Measurements from ENCODE around the gene SDF2.

Gene SDF2

DNA sequence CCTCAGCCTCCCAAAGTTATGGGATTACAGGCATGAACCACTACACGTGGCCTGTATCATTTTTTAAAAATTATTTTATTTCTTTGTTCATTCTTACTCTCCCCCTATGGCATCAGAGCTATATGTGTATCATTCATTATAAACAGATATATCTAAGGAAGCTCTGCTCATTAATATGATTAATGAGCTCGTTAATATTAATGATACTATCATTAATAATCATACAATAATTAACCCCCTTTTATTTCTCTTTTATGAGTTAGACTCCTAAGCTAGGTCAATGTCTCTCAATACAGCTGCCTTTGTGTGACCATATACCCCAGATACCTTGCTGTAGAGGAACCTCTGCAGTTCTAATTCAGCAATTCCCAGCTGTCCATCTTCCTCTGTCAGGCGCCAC lies 43.2 kb downstream of the SDF2 start:
- no peak overlapping the region for H2AFZ ChIP-seq (ENCODE audit: low read length)
- no peak overlapping the region for H3K4me3 ChIP-seq (ENCODE audit: low read length, poor library complexity, severe bottlenecking)
- H3K27me3 ChIP-seq (ENCODE audit: insufficient read depth, low read length, poor library complexity, severe bottlenecking), result no peaks in the 10 kb centered on the region
- no peaks in the 10 kb centered on the region for H3K79me2 ChIP-seq (ENCODE audit: insufficient read depth, low read length)
- peaks cover 82% of the 10 kb centered on the region for H3K36me3 ChIP-seq (ENCODE audit: insufficient read depth, low read length)
- H3K4me1 ChIP-seq (ENCODE audit: insufficient read depth, low read length, poor library complexity, severe bottlenecking), result no peaks in the 10 kb centered on the region
- H3K9me3 ChIP-seq (ENCODE audit: insufficient read depth, low read depth, low read length), result no peaks in the 10 kb centered on the region
- TF ChIP-seq EZH2phosphoT487 (IDR thresholded peaks at IDR 0.05; ENCODE audit: borderline replicate concordance), result no peak
- TF ChIP-seq, protein P1, sequence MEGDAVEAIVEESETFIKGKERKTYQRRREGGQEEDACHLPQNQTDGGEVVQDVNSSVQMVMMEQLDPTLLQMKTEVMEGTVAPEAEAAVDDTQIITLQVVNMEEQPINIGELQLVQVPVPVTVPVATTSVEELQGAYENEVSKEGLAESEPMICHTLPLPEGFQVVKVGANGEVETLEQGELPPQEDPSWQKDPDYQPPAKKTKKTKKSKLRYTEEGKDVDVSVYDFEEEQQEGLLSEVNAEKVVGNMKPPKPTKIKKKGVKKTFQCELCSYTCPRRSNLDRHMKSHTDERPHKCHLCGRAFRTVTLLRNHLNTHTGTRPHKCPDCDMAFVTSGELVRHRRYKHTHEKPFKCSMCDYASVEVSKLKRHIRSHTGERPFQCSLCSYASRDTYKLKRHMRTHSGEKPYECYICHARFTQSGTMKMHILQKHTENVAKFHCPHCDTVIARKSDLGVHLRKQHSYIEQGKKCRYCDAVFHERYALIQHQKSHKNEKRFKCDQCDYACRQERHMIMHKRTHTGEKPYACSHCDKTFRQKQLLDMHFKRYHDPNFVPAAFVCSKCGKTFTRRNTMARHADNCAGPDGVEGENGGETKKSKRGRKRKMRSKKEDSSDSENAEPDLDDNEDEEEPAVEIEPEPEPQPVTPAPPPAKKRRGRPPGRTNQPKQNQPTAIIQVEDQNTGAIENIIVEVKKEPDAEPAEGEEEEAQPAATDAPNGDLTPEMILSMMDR (conservative IDR thresholded peaks at IDR 0.05; ENCODE audit: low read length), result no peak
- H3K4me2 ChIP-seq (ENCODE audit: low read depth, low read length, poor library complexity, severe bottlenecking), result no peak overlapping the region
- no peaks in the 10 kb centered on the region for H3F3A ChIP-seq (ENCODE audit: low read depth)
- no peaks in the 10 kb centered on the region for H3K9me2 ChIP-seq (replicated peaks; ENCODE audit: low read depth, low read length)
- no peak overlapping the region for H3K9ac ChIP-seq (ENCODE audit: low read depth, low read length, poor library complexity, severe bottlenecking)
- no peaks in the 10 kb centered on the region for H4K20me1 ChIP-seq (ENCODE audit: insufficient read depth, low read length, poor library complexity, severe bottlenecking)

DNA sequence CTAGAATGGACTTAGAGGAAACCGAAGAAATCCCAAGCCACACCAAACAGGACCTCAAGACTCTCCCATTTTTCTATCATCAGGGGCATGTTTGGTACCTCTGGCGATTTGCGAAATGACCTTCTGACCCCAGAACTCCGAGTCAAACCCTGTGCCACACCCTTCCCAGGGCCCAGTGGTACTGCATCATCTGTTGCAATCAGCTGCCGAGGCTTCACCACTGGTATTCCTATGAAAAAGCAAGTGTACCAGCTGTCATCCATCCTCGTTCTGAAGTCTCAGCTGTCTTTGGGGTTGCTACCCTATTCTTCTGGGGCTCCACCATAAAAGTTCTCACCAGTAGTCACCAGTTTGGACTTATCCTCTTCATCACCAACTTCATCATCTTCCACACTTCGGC lies 45.4 kb downstream of the SDF2 start:
- Histone ChIP-seq H3K4me1 (ENCODE audit: insufficient read depth, low read length, poor library complexity, severe bottlenecking) (no peaks in the 10 kb centered on the region), H3K4me2 (ENCODE audit: low read depth, low read length, poor library complexity, severe bottlenecking) (no peak overlapping the region), H3F3A (ENCODE audit: low read depth) (no peaks in the 10 kb centered on the region), H3K36me3 (ENCODE audit: insufficient read depth, low read length) (peaks cover 75% of the 10 kb centered on the region), H3K9me2 (replicated peaks; ENCODE audit: low read depth, low read length) (no peaks in the 10 kb centered on the region), H2AFZ (ENCODE audit: low read length) (no peak overlapping the region), H4K20me1 (ENCODE audit: insufficient read depth, low read length, poor library complexity, severe bottlenecking) (no peaks in the 10 kb centered on the region), H3K9me3 (ENCODE audit: insufficient read depth, low read depth, low read length) (no peaks in the 10 kb centered on the region), H3K27me3 (ENCODE audit: insufficient read depth, low read length, poor library complexity, severe bottlenecking) (no peaks in the 10 kb centered on the region), H3K4me3 (ENCODE audit: low read length, poor library complexity, severe bottlenecking) (no peak overlapping the region), H3K79me2 (ENCODE audit: insufficient read depth, low read length) (no peaks in the 10 kb centered on the region), H3K9ac (ENCODE audit: low read depth, low read length, poor library complexity, severe bottlenecking) (no peak overlapping the region)
- TF ChIP-seq, protein P1 (conservative IDR thresholded peaks at IDR 0.05; ENCODE audit: low read length), result no peak
- TF ChIP-seq EZH2phosphoT487 (IDR thresholded peaks at IDR 0.05; ENCODE audit: borderline replicate concordance), result no peak

DNA sequence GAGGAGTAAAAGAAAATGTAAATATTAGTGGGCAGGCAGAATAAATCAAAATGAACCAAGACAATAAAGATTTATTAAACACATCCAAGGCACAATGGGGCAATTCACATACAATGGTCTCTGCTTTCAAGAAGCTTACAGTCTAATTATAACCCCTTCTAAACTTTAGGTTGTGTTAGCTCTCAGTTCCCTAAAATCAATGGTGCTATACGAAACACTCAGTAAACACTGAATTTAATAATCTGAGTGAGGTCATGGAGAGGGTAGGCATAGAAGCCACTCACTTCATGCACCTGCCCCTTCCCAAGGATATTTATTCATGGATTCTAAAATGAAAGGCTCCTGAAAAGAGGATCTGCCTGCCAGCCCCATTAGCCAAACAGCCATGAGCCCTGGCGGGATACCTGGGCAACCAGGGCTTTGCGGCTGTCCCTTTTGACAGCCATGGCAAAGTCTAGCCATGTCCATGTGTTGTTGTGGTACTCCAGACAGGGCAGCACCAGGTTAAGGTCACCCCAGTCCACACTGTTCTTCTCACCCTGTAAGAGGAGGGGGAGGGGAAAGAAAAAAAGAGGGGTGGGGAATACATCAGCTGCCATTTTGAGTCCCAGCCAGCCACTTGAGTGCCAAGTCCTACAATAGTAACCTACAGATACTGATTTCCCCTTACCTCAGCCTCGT lies 46.3 kb downstream of the SDF2 start:
- Histone ChIP-seq H3K4me3 (ENCODE audit: low read length, poor library complexity, severe bottlenecking) (no peak overlapping the region), H3K9me2 (replicated peaks; ENCODE audit: low read depth, low read length) (no peaks in the 10 kb centered on the region), H4K20me1 (ENCODE audit: insufficient read depth, low read length, poor library complexity, severe bottlenecking) (no peaks in the 10 kb centered on the region), H3K4me2 (ENCODE audit: low read depth, low read length, poor library complexity, severe bottlenecking) (no peak overlapping the region), H3F3A (ENCODE audit: low read depth) (no peaks in the 10 kb centered on the region), H3K9ac (ENCODE audit: low read depth, low read length, poor library complexity, severe bottlenecking) (no peak overlapping the region), H3K27me3 (ENCODE audit: insufficient read depth, low read length, poor library complexity, severe bottlenecking) (no peaks in the 10 kb centered on the region), H3K9me3 (ENCODE audit: insufficient read depth, low read depth, low read length) (no peaks in the 10 kb centered on the region), H3K4me1 (ENCODE audit: insufficient read depth, low read length, poor library complexity, severe bottlenecking) (no peaks in the 10 kb centered on the region), H3K36me3 (ENCODE audit: insufficient read depth, low read length) (peaks cover 75% of the 10 kb centered on the region), H3K79me2 (ENCODE audit: insufficient read depth, low read length) (no peaks in the 10 kb centered on the region), H2AFZ (ENCODE audit: low read length) (no peak overlapping the region)
- TF ChIP-seq EZH2phosphoT487 (IDR thresholded peaks at IDR 0.05; ENCODE audit: borderline replicate concordance), result no peak
- TF ChIP-seq, protein P1 (conservative IDR thresholded peaks at IDR 0.05; ENCODE audit: low read length), result no peak

All from Loucy (cell line).